Raji (cell line): ENCODE measurements around the gene MAPK8.

ENCODE experiments used
- POLR2A ChIP-seq: IDR thresholded peaks from 2 replicates; pipeline ENCODE4 v1.6.1; 2011; ENCODE audit warnings: low read depth, low read length, control low read depth; ENCODE audit not compliant: insufficient read depth

Gene MAPK8

DNA sequence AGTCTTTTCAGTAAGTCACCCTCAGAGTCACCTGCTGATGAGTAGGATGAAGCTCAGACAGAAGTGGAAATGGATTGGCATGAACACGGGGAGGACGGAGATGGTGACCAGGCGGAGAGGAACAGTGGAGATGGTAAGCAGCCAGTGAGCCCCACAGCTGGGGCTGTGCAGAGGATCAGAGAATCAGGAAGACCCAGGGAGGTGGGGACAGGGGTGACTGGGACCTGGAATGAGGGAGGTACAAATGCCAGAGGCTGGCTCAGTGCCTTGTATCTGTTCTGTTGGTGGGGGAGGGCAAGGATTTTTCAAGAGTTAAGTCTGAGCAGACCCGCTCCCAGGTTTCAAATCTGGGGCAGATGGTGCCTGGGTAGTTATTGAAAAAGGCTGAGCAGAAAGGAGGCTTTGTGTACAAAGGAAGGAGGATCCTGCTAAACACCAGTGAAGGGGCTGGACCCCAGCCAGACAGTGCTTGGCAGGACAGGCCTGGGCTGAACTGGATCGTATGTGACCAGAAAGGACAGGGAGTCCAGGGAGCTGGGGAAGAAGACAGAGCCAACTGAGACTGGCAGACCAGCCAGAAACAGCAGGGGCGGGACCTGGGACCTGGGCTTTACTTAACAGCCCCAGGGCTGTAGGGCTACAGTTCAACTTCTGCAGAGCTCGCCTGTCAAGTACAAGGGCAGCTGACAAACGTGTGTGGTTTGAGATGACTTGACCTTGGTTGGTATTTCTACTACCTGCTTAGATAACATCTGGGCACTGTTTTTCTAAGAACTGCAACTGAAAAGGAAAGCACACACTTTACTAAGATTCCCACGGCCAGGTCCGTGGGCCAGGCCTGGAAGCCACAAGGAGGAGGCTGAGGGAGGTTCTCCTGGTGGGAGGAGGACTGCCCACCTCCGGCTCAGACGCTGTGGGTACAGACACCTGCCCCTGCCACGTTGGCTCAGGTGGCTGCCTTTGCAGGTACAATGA, 18.8 kb upstream of the MAPK8 start:
- no peak for TF ChIP-seq POLR2A

DNA sequence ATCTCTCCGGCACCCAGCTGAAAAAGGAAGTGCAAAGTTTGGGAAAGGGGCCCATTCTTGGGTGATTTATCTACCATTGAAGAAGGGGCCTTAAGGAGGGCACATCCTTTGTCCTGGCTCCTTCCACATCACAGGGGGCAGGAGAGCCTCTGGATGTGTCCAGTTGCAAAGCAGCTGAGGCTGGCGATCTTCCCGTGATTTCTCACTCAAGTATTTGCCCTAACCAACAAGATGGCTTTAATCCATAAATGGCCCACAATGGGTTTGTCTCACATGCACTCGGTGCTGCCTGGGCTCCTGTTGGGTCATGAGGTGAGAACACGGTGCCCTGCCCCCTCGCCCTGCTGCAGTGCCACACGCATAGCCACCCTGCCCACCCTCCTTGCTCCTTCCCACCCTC, 17.8 kb upstream of the MAPK8 start:
- no peak for TF ChIP-seq POLR2A

DNA sequence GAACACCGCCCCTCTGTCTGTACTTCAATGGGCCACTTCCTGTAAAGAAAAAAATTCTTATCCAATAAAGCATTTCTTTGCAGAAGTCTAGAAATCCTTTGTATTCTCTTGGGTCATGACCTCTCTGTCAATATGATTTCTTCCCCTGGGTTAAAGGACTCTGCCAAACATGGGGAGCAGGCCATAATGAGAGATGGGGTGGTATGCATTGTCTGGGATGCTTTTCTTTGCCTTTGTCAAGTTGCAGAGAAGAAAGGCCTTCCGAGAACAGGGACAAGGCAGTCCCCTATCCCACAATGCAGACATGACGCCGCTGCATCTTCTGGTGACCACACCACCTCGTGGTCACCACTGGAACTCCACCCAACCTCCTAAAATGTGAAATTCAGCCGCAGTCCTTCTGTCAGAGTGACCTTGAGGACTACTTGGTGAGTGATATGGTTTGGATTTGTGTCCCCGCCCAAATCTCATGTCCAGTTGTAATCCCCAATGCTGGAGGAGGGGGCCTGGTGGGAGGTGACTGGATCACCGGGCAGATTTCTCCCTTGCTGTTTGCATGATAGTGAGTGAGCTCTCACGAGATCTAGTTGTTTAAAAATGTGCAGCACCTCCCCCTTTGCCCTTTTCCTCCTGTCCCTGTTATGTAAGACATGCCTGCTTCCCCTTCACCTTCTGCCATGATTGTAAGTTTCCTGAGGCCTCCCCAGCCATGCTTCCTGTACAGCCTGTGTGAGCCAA, 16.8 kb upstream of the MAPK8 start:
- TF ChIP-seq POLR2A = no peak

DNA sequence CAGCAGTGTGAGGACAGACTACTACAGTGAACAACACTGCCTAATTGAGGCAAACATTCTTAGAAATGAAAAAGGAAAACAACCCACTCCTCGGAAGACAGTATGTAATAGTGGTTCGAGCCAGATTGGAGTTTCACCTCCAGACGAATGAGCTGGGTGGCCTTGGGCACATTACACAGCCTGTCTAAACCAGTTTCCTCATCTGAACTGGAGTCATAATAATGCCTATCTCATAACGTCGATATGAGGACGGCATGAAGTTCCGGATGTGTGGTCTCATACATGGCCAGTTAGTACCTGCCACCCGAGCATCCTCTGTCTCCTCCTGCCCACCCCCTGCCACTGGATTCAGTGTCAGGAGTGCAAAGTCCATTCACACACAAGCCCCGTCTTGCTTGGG, 16.2 kb upstream of the MAPK8 start:
- TF ChIP-seq POLR2A = no peak

DNA sequence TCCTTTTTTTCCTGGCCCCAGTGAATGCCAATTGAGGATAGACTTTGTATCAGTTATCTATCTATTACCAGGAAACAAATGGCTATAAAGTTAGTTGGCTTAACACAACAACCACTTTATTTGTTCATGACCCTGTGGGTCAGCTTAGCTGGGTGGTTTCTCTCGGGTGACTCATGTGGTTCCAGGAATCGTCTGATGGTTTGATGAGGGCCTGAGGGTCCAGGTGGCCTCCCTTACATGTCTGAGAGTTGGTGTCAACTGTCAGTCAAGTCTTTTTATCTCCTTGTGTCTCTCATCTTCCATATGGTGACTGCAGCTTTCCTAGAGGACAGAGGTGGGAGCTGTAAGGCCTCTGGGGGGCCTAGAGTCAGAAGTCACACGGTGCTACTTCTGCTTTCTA, 15.3 kb upstream of the MAPK8 start:
- TF ChIP-seq POLR2A = no peak

DNA sequence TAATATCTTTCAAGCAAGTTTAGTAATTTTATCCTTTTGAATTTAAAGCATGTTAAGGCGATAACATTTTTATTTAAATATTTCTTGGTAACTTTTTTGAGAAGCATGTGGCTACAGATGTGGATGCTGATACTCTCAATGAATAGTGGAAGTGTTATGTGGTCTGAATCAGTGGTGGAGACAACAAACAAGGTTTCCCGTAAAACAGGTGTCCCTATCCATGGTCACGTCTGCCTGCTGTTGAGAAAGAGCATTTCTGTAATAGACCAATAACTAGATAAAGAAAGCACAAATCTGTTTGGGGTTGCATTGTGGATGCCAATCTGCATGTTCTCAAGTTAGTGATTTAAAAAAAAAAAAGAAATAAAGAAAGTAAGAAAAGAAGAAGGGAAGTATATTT, 13.9 kb upstream of the MAPK8 start:
- no peak for TF ChIP-seq POLR2A

DNA sequence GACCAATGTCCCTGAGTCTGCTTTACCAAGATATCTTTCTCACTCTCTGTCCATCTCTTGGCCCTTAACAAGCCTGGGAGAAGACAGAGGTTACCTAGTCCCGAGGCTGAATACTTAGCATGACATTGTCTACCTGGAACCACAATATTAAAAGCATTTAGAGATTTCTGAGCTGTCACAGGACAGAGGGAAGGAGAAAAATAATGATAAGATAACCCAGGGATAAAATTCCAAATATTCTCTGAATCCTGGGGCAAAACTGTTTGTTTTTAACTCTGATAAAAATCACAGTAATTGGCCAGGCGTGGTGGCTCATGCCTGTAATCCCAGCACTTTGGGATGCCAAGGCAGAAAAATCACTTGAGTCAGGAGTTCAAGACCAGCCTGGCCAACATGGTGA, 12.0 kb upstream of the MAPK8 start:
- TF ChIP-seq POLR2A = no peak

DNA sequence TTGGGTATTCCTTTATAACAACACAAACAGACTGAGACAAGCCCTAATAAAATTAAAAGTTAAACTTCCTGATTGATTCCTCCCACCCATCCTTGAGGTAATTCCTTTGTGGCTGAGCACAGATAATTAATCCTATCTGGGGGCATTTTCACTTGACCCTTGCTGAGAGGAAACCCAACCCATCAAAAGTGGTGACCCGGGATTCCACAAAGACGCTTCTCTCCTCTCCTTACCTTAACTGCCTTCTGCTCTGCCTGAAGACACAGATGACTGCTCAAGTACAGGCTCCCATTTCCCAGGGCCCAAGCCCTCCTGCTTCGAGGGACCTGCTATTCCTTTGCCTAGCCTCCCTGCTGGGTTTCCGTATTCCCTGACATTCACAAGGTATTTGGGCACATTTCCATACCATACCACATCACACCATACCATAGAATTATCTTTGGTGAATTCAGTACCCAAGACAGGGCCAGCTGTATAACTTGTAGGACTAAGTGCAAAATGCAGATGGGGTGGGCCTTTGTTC, 9.8 kb upstream of the MAPK8 start:
- TF ChIP-seq POLR2A = no peak

DNA sequence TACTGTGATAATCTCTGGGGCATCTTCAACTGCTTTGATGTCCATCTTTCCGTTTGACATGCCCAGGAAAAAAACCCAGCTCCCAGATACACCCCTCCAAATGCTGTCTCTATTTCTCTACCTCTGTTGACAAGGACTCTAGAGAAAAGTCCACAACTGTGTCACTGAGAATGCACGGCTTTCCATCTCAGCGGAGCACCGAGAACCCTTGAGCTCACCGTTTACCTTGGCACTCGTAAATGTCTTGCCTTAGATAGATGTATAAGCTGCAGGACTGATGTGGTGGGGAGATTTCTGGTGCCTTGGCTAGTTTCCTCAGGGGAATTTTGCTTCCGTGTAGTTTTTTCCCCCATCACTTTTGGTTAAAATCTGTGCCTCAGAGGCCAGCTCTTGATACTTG, 7.4 kb upstream of the MAPK8 start:
- no peak for TF ChIP-seq POLR2A

DNA sequence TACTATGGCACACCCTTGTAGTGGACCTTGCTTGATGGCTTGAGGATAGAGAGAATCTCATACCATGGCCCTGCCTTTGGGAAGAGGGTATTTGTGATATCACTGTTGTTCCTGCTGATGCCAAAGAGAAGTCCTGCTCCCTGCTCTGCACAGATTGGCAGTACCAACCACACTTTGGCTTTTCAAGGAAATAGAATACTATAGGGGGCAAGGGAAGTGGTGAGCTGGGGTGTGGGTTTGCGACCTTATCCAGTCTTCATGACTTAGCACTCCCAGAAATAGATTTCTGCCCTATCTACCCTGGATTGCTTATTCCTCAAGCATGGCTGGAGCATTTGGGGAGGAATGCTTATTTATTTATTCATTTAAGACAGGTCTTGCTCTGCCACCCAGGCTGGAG, 6.8 kb upstream of the MAPK8 start:
- TF ChIP-seq POLR2A = no peak

DNA sequence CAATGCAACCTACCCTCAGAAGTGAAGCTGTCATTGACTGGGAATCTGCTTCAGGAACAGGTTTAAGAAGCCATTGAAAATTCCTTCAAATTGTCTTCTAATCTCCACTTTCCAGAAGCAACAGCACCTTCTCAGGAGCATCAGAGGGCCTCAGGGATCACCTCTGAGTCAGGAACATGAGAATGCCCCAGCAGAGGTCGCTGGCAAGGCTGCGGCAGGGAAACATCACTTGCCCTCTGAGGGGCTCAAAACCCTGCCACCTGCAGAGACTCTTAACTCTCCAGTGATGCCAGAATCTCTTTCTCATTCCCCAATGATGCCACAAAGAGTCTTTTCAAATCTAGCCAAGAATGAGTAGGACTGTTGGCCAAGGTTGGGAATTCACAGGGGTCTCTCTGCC, 5.9 kb upstream of the MAPK8 start:
- no peak for TF ChIP-seq POLR2A

DNA sequence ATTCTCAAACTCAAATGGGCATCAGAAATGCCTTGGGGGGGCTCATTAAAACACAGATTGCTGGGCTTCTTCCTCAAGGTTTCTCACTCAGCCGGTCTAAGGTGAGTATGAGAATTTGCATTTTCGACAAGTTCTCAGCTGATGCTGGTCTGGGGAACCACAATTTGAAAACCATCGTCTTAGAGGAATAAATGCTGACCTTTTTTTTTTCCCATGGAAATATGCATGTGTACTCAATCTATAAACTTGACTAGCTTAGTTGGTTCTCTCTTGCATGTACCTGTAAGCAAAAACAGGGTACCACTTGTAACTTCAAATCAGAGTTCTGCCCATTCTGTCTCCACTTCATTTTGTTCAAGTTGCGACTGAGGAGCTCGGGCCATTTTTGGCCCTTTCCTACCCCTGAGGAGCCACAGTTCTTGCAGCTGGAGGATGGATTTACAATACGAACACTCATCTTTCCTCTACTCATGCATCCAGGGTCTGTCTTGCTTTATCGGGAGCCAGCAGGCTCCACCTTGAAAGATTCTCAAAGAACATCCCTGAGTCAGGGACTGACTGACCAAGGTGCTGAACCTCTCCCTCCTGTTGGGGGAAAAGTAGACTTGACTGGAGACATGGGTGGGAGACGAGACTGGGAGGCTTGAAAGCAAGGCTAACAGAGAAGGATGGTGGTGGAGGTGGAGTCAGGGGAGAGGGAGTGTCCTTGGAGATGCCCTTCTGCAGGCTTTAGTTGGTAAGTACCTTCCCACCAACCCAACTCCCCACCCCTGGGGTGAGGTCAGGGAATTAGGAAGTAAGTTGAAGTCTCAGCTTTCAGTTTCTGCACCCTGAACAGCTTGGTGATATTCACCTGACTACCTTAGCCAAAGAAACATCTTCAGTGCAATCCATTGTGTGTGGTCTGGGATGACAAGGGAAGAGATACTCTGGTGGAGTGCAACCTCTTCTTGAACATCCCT, 3.7 kb upstream of the MAPK8 start:
- no peak for TF ChIP-seq POLR2A

DNA sequence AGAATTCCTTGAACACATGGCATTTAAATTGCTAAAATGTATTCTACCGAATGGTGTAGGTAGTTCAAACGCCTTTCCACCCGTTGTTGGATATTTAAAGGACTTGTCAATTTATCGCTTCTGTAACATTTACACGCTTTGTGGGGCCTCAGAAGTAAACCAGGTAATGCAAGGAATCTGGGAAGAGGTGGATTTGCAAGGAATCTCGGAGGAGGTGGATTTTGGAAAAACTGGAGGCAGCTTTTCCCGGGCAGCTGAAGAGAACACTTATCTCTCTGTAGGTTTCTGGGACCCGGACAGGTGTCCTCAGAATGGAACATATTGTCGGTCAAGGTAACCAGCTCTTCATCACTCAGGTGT, 592 bp upstream of the MAPK8 start:
- no peak for TF ChIP-seq POLR2A

DNA sequence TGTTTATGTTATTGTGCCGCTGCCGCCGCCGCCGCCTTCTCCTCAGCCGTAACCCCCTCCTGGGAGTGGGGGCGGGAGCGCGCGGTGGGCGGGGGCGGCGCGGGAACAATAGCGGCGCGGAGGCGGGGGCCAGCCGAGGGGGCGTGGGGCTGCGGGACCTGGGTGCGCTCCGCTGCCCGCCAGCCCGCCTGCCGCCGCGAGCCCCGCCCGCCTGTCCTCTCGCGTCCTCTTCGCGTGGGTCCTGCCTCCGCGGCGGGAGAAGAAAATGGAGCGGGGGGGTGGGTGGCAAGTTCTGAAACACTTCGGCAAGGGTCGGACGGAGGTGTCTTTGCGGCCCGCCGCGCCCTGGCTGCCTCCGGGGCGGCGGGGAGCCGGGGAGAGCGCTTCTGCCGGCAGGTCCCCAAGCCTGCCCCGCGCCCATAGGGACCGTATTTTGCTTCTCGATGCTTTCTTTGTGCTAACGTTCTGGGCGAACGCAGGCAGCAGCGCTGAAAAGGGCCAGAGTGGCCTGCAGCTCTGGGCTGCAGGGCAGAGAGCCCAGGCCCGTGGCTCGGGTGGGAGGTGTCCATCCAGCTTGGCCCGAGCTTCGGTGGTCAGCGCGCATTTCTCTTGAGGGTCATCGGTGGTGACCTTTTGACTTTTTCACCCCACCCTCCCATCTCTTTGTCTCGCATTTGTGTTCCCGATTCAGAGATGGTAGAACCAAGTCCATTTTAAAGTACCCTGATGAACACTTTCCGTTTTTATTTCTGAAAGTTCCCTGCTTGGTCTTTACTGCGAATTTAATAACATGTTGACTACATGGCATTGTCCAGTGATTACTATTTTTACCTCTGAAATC, 613 bp downstream of the MAPK8 start:
- no peak for TF ChIP-seq POLR2A
